Common myeloid progenitor, CD34-positive (primary cell): Measurements from ENCODE around the gene KRTAP9-4.
"Not testable (repeated sequence)": the region's sequence is repeated elsewhere in the genome, so short reads cannot be mapped to it uniquely, and the experiment has no call there.

Source experiments
- CTCF ChIA-PET: fragments of 350-600 bp; sonication (Branson Sonifier 250); formaldehyde crosslinking; loops from one replicate; lab custom pipeline; 2021; ENCODE audit warnings: antibody characterized with exemption; lab: Charles Lee
- POLR2A ChIA-PET: fragments of 350-600 bp; sonication (Branson Sonifier 250); formaldehyde crosslinking; loops from one replicate; lab custom pipeline; 2021; ENCODE audit warnings: antibody characterized with exemption; lab: Charles Lee
- DNase-seq, 3 donors: peaks; one replicate each; pipeline versions ENCODE4 v3.0.0 to v3.0.0-alpha.2; 2013
- H3K27ac ChIP-seq, 2 experiments: 1 replicate in 1 of 2; 2 replicates in 1 of 2; pipeline ENCODE4 v1.7.0; 2013; ENCODE audit warnings: inconsistent platforms in 2 of 2, low read length in 2 of 2, mild to moderate bottlenecking in 2 of 2, low read depth in 1 of 2, moderate library complexity in 1 of 2; ENCODE audit not compliant: severe bottlenecking in 2 of 2, insufficient read depth in 1 of 2, poor library complexity in 1 of 2
- H3K27me3 ChIP-seq, 5 experiments: replicated peaks in 2 of 5; 1 replicate in 3 of 5; 2 replicates in 2 of 5; pipeline versions ENCODE4 v1.6.1 to v1.7.0; 2013; ENCODE audit warnings: low read length in 4 of 5, mild to moderate bottlenecking in 2 of 5, moderate library complexity in 2 of 5, inconsistent platforms in 1 of 5; ENCODE audit not compliant: insufficient read depth in 5 of 5, control insufficient read depth in 4 of 5
- H3K36me3 ChIP-seq, 4 experiments: 1 replicate in 2 of 4; 2 replicates in 2 of 4; pipeline versions ENCODE4 v1.6.1 to v1.7.0; 2013; ENCODE audit warnings: low read length in 3 of 4, control low read depth in 1 of 4, mild to moderate bottlenecking in 1 of 4; ENCODE audit not compliant: control insufficient read depth in 4 of 4, insufficient read depth in 4 of 4
- H3K4me1 ChIP-seq, 4 experiments: 1 replicate in 3 of 4; 2 replicates in 1 of 4; pipeline versions ENCODE4 v1.6.1 to v1.7.1; 2013; ENCODE audit warnings: low read length in 3 of 4, mild to moderate bottlenecking in 3 of 4, control low read depth in 1 of 4, inconsistent platforms in 1 of 4, moderate library complexity in 1 of 4; ENCODE audit not compliant: control insufficient read depth in 4 of 4, insufficient read depth in 4 of 4; ENCODE audit errors: control extremely low read depth in 1 of 4
- H3K4me3 ChIP-seq, 7 experiments: 1 replicate in 4 of 7; 2 replicates in 3 of 7; pipeline versions ENCODE4 v1.5.1 to v1.7.0; 2013; ENCODE audit warnings: mild to moderate bottlenecking in 7 of 7, low read length in 6 of 7, moderate library complexity in 6 of 7, inconsistent platforms in 2 of 7, low read depth in 2 of 7, control low read depth in 1 of 7; ENCODE audit not compliant: insufficient read depth in 4 of 7, control insufficient read depth in 1 of 7; ENCODE audit errors: extremely low read depth in 1 of 7
- H3K9me3 ChIP-seq, 5 experiments: 1 replicate in 4 of 5; 2 replicates in 1 of 5; pipeline versions ENCODE4 v1.6.1 to v1.7.1; 2013; ENCODE audit warnings: low read length in 4 of 5, mild to moderate bottlenecking in 2 of 5, inconsistent platforms in 1 of 5, low read depth in 1 of 5, moderate library complexity in 1 of 5; ENCODE audit not compliant: control insufficient read depth in 4 of 5, insufficient read depth in 2 of 5; ENCODE audit errors: control extremely low read depth in 1 of 5
- WGBS: methylation state at CpG from one replicate; pipeline ENCODE4 v1.1.5; 2013; ENCODE audit not compliant: insufficient coverage; 5-methylcytosine and 5-hydroxymethylcytosine counted together

KRTAP9-4 gene

GRCh38 chr17:41254861-41255260, 5.4 kb downstream of the KRTAP9-4 start:
- no peaks in the 10 kb centered on the region for H3K4me1 ChIP-seq
- H3K27ac ChIP-seq: no peak overlapping the region
- no peak for DNase-seq
- peaks cover 0 to 11% (median 0%) of the 10 kb centered on the region in 5 experiments for H3K27me3 ChIP-seq
- no CpG with 5 or more reads among the region's 1 CpG for WGBS
- H3K4me3 ChIP-seq: no peak overlapping the region
- POLR2A ChIA-PET: no interaction called here
- CTCF ChIA-PET: no interaction called here
- H3K9me3 ChIP-seq: no peaks in the 10 kb centered on the region
- no peaks in the 10 kb centered on the region for H3K36me3 ChIP-seq

- WGBS: 98% methylated on average over 5 of the region's 5 CpGs
- H3K4me3 ChIP-seq, H3K4me1 ChIP-seq, H3K27me3 ChIP-seq, H3K9me3 ChIP-seq, CTCF ChIA-PET, DNase-seq, H3K27ac ChIP-seq, POLR2A ChIA-PET, H3K36me3 ChIP-seq: not testable (repeated sequence)
These were observed 6.1 kb downstream of the KRTAP9-4 start, which contains the start of gene KRTAP9-9 for GRCh38 chr17:41255381-41256290. KRTAP9-9 (plus strand) TSS chr17:41255384.

GRCh38 chr17:41256291-41256685, 6.8 kb downstream of the KRTAP9-4 start:
- Histone ChIP-seq H3K9me3 (no peaks in the 10 kb centered on the region), H3K4me1 (no peaks in the 10 kb centered on the region), H3K27me3 (peaks cover 0 to 8% (median 0%) of the 10 kb centered on the region in 5 experiments), H3K36me3 (no peaks in the 10 kb centered on the region), H3K27ac (no peak overlapping the region), H3K4me3 (no peak overlapping the region)
- ChIA-PET CTCF (no interaction called here), POLR2A (no interaction called here)
- WGBS: no CpG with 5 or more reads among the region's 1 CpG
- no peak for DNase-seq

GRCh38 chr17:41258406-41258805, 8.9 kb downstream of the KRTAP9-4 start:
- Histone ChIP-seq H3K36me3 (no peaks in the 10 kb centered on the region), H3K4me3 (no peak overlapping the region), H3K4me1 (no peaks in the 10 kb centered on the region), H3K27ac (no peak overlapping the region), H3K27me3 (peaks cover 0 to 8% (median 0%) of the 10 kb centered on the region in 5 experiments), H3K9me3 (no peaks in the 10 kb centered on the region)
- DNase-seq: no peak
- POLR2A ChIA-PET: no interaction called here
- CTCF ChIA-PET: no interaction called here

GRCh38 chr17:41263212-41263611, 13.7 kb downstream of the KRTAP9-4 start:
- ChIA-PET CTCF (no interaction called here), POLR2A (no interaction called here)
- WGBS: no CpG with 5 or more reads among the region's 2 CpGs

GRCh38 chr17:41264599-41264998, 15.1 kb downstream of the KRTAP9-4 start:
- 100% methylated on average over 2 of the region's 3 CpGs for WGBS
- H3K9me3 ChIP-seq: no peaks in the 10 kb centered on the region
- ChIA-PET CTCF (interaction anchor here (0.6 kb wide), 1 partner anchor 66 kb away, joined by 3 read pairs; no protein-coding TSS in a partner anchor), POLR2A (no interaction called here)
- DNase-seq: no peak
- H3K4me3 ChIP-seq: no peak overlapping the region
- no peak overlapping the region for H3K27ac ChIP-seq
- H3K4me1 ChIP-seq: no peaks in the 10 kb centered on the region
- no peaks in the 10 kb centered on the region for H3K36me3 ChIP-seq
- peaks cover 0 to 5% (median 0%) of the 10 kb centered on the region in 5 experiments for H3K27me3 ChIP-seq

More at GRCh38 chr17:41263212-41263611, 13.7 kb downstream of the KRTAP9-4 start:
- H3K27me3 ChIP-seq: peaks cover 0 to 5% (median 0%) of the 10 kb centered on the region in 5 experiments
- no peak for DNase-seq
- no peak overlapping the region for H3K4me3 ChIP-seq
- H3K9me3 ChIP-seq: no peaks in the 10 kb centered on the region
- no peaks in the 10 kb centered on the region for H3K4me1 ChIP-seq
- H3K27ac ChIP-seq: no peak overlapping the region
- H3K36me3 ChIP-seq: no peaks in the 10 kb centered on the region

GRCh38 chr17:41265078-41265477, 15.6 kb downstream of the KRTAP9-4 start, which contains the start of gene KRTAP9-6:
KRTAP9-6 (plus strand) TSS chr17:41265378; CDS start chr17:41265378, 0 bp downstream.
- ChIA-PET CTCF (interaction anchor here (0.6 kb wide), 1 partner anchor 66 kb away, joined by 3 read pairs; no protein-coding TSS in a partner anchor), POLR2A (no interaction called here)
- H3K27me3 ChIP-seq: peaks cover 0 to 5% (median 0%) of the 10 kb centered on the region in 5 experiments
- H3K4me1 ChIP-seq: no peaks in the 10 kb centered on the region
- no CpG with 5 or more reads among the region's 2 CpGs for WGBS
- no peak for DNase-seq
- no peak within 1 kb of the TSS for H3K4me3 ChIP-seq
- H3K9me3 ChIP-seq: no peaks in the 10 kb centered on the region
- no peak within 1 kb of the TSS for H3K27ac ChIP-seq
- H3K36me3 ChIP-seq: no peaks in the 10 kb centered on the region
